HepG2 (cell line): ENCODE data around the gene MFRP. TPM values are rescaled to one million over a fixed set of nuclear protein-coding genes. Genes with fewer than 3 reads are reported as not detected.

Experiments
- EHMT2 ChIP-seq: fragments of 200-600 bp; sonication (generic); IDR thresholded peaks from 2 replicates; pipeline ENCODE4 v1.7.0; 2017; ENCODE audit warnings: antibody characterized with exemption, low read depth, low read length, borderline replicate concordance
- ERF ChIP-seq: IDR thresholded peaks from 2 replicates; pipeline ENCODE4 v1.6.1; 2018; ENCODE audit warnings: missing biosample characterization, missing genetic modification reagents
- GATAD2A ChIP-seq: IDR thresholded peaks from 2 replicates; pipeline ENCODE4 v1.6.1; 2016
- KAT7 ChIP-seq: IDR thresholded peaks from 2 replicates; pipeline ENCODE4 v1.6.1; 2018; ENCODE audit warnings: borderline replicate concordance, missing compliant biosample characterization
- RXRA ChIP-seq: sonication (generic); formaldehyde crosslinking; IDR thresholded peaks from 2 replicates; pipeline ENCODE4 v1.5.1; 2020; ENCODE audit warnings: missing genetic modification reagents
- TCF12 ChIP-seq, 2 experiments: fragments of 450-650 bp in 1 of 2; sonication (generic) in 1 of 2; formaldehyde crosslinking in 1 of 2; IDR thresholded peaks; 2 replicates each; pipeline versions ENCODE4 v1.6.1 to v1.8.0; 2017 to 2022; ENCODE audit warnings: antibody characterized with exemption in 1 of 2, mild to moderate bottlenecking in 1 of 2, missing genetic modification reagents in 1 of 2, moderate library complexity in 1 of 2
- ZBTB7A ChIP-seq: sonication (generic); formaldehyde crosslinking; IDR thresholded peaks from 2 replicates; pipeline ENCODE4 v1.8.0; 2022; ENCODE audit warnings: mild to moderate bottlenecking, missing genetic modification reagents
- ZFX ChIP-seq: sonication (generic); formaldehyde crosslinking; IDR thresholded peaks from 2 replicates; pipeline ENCODE4 v1.4.0; 2020; ENCODE audit warnings: mild to moderate bottlenecking, low read depth, missing genetic modification reagents, moderate library complexity
- ZKSCAN1 ChIP-seq: fragments of 150-350 bp; IDR thresholded peaks from 2 replicates; pipeline ENCODE4 v1.6.1; 2014; ENCODE audit warnings: low read length
- ZNF124 ChIP-seq: sonication (generic); formaldehyde crosslinking; IDR thresholded peaks from 2 replicates; pipeline ENCODE4 v1.4.0; 2020; ENCODE audit warnings: missing genetic modification reagents
- ZNF292 ChIP-seq: sonication (generic); formaldehyde crosslinking; IDR thresholded peaks from 2 replicates; pipeline ENCODE4 v1.8.1; 2022; ENCODE audit warnings: mild to moderate bottlenecking, low read depth, missing genetic modification reagents, borderline replicate concordance
- ZNF333 ChIP-seq: sonication (generic); formaldehyde crosslinking; IDR thresholded peaks from 2 replicates; pipeline ENCODE4 v1.4.0; 2020; ENCODE audit warnings: mild to moderate bottlenecking, missing genetic modification reagents, borderline replicate concordance
- ZSCAN22 ChIP-seq: sonication (generic); formaldehyde crosslinking; IDR thresholded peaks from 2 replicates; pipeline ENCODE4 v1.4.0; 2020; ENCODE audit warnings: mild to moderate bottlenecking, missing genetic modification reagents
- polyA plus RNA-seq, 8 experiments: library from polyadenylated mRNA; depleted of rRNA in 3 of 8; stranded (reverse) in 7 of 8; unstranded in 1 of 8; fragments of >200 nt; fragmentation: Illumina TruSeq in 4 of 8; extraction: Trizol in 4 of 8; gene quantifications; 2 replicates each; pipeline versions ENCODE4 v1.2.1 to v1.2.3, GENCODE V29; 2011 to 2016; ENCODE audit warnings: low read depth in 4 of 8, missing spikeins in 1 of 8, mixed read lengths in 1 of 8; ENCODE audit not compliant: insufficient read depth in 1 of 8
- total RNA-seq, 5 experiments: library from RNA; depleted of rRNA; stranded (reverse); fragments of >200 nt; fragmentation: Illumina TruSeq; extraction: Trizol; gene quantifications; 2 replicates each; pipeline ENCODE4 v1.2.3, GENCODE V29; 2016; ENCODE audit warnings: low read depth in 1 of 5
- TF ChIP-seq, protein P1 (sequence below): sonication (generic); formaldehyde crosslinking; IDR thresholded peaks from 2 replicates; pipeline ENCODE4 v1.4.0; 2020; ENCODE audit warnings: mild to moderate bottlenecking, missing genetic modification reagents
- TF ChIP-seq, protein P2 (sequence below): sonication (generic); formaldehyde crosslinking; IDR thresholded peaks from 2 replicates; pipeline ENCODE4 v1.4.0; 2020; ENCODE audit warnings: mild to moderate bottlenecking, missing genetic modification reagents
- TF ChIP-seq, protein P3 (sequence below): sonication (generic); formaldehyde crosslinking; IDR thresholded peaks from 2 replicates; pipeline ENCODE4 v1.8.1; 2022; ENCODE audit warnings: mild to moderate bottlenecking, missing genetic modification reagents
- TF ChIP-seq, protein P4 (sequence below): sonication (generic); formaldehyde crosslinking; IDR thresholded peaks from 2 replicates; pipeline ENCODE4 v1.4.0; 2020; ENCODE audit warnings: mild to moderate bottlenecking, missing genetic modification reagents, borderline replicate concordance

The MFRP gene
- total and polyA plus RNA-seq, 2 of the 13 experiments (the other 11 are each of a cell fraction or from before 2014, with no cell fraction given), result not detected

DNA sequence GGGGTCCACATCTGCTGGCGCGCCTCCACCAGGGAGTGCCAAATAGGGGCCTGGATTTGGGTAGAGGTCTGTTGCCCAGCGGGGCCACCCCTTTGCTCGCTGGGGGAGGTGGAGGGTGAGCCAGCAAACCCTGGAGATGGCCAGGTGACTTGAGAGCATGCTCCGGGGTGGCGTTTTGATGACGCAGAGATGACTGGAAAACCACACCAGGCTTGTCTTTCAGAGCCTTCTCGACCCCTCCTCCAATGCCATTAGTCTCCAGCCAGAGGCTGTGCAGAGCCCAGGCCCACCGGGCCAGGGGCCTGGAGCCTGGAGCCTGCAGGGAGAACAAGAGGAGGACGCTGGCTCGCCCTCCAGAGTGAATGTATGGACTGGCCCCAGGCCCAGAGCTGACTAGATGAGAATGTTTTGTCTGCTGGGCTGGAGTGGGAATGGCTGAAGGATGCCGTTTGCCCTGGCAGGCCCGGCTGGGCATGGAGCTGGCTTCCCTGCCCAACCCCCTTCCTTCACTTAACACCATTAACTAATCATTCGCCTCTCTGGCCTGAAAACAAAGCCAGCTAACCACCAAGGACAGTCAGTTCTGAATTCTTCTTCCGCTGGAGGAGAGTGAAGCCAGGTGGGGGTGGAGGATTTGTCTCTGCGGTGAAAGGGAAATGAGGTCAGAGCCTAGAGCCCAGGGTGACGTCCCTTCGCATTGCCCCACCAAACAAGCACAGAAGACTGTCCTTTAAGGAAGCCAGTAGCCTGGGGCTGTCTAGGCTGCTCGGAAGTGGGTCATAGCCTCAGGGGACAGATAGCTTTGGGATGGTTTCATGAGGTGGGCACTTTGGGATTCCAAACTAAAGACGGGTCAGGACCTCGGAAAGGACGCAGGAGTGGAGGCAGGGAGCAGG, 28.0 kb downstream of the MFRP start (continued):
- TF ChIP-seq ZFX (CRISPR knock-in tag) (peak; percentile 58), ERF (CRISPR knock-in tag) (0 out of 2 replicates have a peak, but pooled peaks have one; percentile 3), ZNF124 (CRISPR knock-in tag) (no peak), ZNF333 (CRISPR knock-in tag) (no peak), ZKSCAN1 (no peak), ZNF292 (CRISPR knock-in tag) (no peak), KAT7 (no peak), ZSCAN22 (CRISPR knock-in tag) (0 out of 2 replicates have a peak, but pooled peaks have one; percentile 48), ZBTB7A (CRISPR knock-in tag) (no peak), GATAD2A (no peak; the same call in 1 of the 2 replicates), TCF12 (IDR thresholded peaks at IDR 0.05) (no peak), TCF12 (CRISPR knock-in tag; IDR thresholded peaks at IDR 0.05) (no peak), RXRA (CRISPR knock-in tag) (no peak), EHMT2 (no peak)
- TF ChIP-seq, protein P1, sequence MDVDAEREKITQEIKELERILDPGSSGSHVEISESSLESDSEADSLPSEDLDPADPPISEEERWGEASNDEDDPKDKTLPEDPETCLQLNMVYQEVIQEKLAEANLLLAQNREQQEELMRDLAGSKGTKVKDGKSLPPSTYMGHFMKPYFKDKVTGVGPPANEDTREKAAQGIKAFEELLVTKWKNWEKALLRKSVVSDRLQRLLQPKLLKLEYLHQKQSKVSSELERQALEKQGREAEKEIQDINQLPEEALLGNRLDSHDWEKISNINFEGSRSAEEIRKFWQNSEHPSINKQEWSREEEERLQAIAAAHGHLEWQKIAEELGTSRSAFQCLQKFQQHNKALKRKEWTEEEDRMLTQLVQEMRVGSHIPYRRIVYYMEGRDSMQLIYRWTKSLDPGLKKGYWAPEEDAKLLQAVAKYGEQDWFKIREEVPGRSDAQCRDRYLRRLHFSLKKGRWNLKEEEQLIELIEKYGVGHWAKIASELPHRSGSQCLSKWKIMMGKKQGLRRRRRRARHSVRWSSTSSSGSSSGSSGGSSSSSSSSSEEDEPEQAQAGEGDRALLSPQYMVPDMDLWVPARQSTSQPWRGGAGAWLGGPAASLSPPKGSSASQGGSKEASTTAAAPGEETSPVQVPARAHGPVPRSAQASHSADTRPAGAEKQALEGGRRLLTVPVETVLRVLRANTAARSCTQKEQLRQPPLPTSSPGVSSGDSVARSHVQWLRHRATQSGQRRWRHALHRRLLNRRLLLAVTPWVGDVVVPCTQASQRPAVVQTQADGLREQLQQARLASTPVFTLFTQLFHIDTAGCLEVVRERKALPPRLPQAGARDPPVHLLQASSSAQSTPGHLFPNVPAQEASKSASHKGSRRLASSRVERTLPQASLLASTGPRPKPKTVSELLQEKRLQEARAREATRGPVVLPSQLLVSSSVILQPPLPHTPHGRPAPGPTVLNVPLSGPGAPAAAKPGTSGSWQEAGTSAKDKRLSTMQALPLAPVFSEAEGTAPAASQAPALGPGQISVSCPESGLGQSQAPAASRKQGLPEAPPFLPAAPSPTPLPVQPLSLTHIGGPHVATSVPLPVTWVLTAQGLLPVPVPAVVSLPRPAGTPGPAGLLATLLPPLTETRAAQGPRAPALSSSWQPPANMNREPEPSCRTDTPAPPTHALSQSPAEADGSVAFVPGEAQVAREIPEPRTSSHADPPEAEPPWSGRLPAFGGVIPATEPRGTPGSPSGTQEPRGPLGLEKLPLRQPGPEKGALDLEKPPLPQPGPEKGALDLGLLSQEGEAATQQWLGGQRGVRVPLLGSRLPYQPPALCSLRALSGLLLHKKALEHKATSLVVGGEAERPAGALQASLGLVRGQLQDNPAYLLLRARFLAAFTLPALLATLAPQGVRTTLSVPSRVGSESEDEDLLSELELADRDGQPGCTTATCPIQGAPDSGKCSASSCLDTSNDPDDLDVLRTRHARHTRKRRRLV (CRISPR knock-in tag), result no peak
- TF ChIP-seq, protein P2, sequence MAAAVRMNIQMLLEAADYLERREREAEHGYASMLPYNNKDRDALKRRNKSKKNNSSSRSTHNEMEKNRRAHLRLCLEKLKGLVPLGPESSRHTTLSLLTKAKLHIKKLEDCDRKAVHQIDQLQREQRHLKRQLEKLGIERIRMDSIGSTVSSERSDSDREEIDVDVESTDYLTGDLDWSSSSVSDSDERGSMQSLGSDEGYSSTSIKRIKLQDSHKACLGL, result no peak
- TF ChIP-seq, protein P3, sequence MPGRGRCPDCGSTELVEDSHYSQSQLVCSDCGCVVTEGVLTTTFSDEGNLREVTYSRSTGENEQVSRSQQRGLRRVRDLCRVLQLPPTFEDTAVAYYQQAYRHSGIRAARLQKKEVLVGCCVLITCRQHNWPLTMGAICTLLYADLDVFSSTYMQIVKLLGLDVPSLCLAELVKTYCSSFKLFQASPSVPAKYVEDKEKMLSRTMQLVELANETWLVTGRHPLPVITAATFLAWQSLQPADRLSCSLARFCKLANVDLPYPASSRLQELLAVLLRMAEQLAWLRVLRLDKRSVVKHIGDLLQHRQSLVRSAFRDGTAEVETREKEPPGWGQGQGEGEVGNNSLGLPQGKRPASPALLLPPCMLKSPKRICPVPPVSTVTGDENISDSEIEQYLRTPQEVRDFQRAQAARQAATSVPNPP (CRISPR knock-in tag), result no peak
- TF ChIP-seq, protein P4, sequence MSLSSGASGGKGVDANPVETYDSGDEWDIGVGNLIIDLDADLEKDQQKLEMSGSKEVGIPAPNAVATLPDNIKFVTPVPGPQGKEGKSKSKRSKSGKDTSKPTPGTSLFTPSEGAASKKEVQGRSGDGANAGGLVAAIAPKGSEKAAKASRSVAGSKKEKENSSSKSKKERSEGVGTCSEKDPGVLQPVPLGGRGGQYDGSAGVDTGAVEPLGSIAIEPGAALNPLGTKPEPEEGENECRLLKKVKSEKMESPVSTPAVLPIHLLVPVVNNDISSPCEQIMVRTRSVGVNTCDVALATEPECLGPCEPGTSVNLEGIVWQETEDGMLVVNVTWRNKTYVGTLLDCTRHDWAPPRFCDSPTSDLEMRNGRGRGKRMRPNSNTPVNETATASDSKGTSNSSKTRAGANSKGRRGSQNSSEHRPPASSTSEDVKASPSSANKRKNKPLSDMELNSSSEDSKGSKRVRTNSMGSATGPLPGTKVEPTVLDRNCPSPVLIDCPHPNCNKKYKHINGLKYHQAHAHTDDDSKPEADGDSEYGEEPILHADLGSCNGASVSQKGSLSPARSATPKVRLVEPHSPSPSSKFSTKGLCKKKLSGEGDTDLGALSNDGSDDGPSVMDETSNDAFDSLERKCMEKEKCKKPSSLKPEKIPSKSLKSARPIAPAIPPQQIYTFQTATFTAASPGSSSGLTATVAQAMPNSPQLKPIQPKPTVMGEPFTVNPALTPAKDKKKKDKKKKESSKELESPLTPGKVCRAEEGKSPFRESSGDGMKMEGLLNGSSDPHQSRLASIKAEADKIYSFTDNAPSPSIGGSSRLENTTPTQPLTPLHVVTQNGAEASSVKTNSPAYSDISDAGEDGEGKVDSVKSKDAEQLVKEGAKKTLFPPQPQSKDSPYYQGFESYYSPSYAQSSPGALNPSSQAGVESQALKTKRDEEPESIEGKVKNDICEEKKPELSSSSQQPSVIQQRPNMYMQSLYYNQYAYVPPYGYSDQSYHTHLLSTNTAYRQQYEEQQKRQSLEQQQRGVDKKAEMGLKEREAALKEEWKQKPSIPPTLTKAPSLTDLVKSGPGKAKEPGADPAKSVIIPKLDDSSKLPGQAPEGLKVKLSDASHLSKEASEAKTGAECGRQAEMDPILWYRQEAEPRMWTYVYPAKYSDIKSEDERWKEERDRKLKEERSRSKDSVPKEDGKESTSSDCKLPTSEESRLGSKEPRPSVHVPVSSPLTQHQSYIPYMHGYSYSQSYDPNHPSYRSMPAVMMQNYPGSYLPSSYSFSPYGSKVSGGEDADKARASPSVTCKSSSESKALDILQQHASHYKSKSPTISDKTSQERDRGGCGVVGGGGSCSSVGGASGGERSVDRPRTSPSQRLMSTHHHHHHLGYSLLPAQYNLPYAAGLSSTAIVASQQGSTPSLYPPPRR (CRISPR knock-in tag), result no peak
